ENCODE results near the gene TENM4.
"Not testable (repeated sequence)": the region's sequence is repeated elsewhere in the genome, so short reads cannot be mapped to it uniquely, and the experiment has no call there.

The TENM4 gene

GRCh38 chr11:78646564-78647185 is 794.2 kb downstream of the TENM4 start:
- DNase-seq, result peak; percentile 9

- peak; percentile 51 for DNase-seq
Observed at GRCh38 chr11:78645226-78646202, 795.3 kb downstream of the TENM4 start.

- DNase-seq, result no peak
Observed at GRCh38 chr11:78643676-78644056, 797.2 kb downstream of the TENM4 start.

- DNase-seq, result no peak
Observed at GRCh38 chr11:78642979-78643675, 797.7 kb downstream of the TENM4 start.

- no peak for DNase-seq
Observed at GRCh38 chr11:78641541-78641940, 799.3 kb downstream of the TENM4 start.

- no peak for DNase-seq
Observed at GRCh38 chr11:78638704-78639380, 802.0 kb downstream of the TENM4 start.

- not testable (repeated sequence) for DNase-seq
Observed at GRCh38 chr11:78637527-78637926, 803.3 kb downstream of the TENM4 start.

GRCh38 chr11:78635814-78636506 is 804.9 kb downstream of the TENM4 start:
- DNase-seq, result no peak

- no peak for DNase-seq
Observed at GRCh38 chr11:78633516-78634310, 807.1 kb downstream of the TENM4 start.

- no peak for DNase-seq
Observed at GRCh38 chr11:78630561-78631303, 810.1 kb downstream of the TENM4 start.

- no peak for DNase-seq
Observed at GRCh38 chr11:78630155-78630554, 810.7 kb downstream of the TENM4 start.

GRCh38 chr11:78622666-78623065 is 818.2 kb downstream of the TENM4 start:
- DNase-seq, result no peak

GRCh38 chr11:78620159-78620558 is 820.7 kb downstream of the TENM4 start:
- no peak for DNase-seq

GRCh38 chr11:78615724-78616123 is 825.1 kb downstream of the TENM4 start:
- no peak for DNase-seq

- DNase-seq, result no peak
Observed at GRCh38 chr11:78613378-78613813, 827.4 kb downstream of the TENM4 start.

- no peak for DNase-seq
Observed at GRCh38 chr11:78612721-78613377, 828.0 kb downstream of the TENM4 start.

GRCh38 chr11:78609321-78609720 is 831.5 kb downstream of the TENM4 start:
- DNase-seq, result not testable (repeated sequence)

- DNase-seq, result no peak
Observed at GRCh38 chr11:78607696-78608095, 833.1 kb downstream of the TENM4 start.

GRCh38 chr11:78606667-78607066 is 834.2 kb downstream of the TENM4 start:
- DNase-seq, result no peak

GRCh38 chr11:78605296-78605695 is 835.5 kb downstream of the TENM4 start:
- no peak for DNase-seq

All from KG1 (cell line).